ENCODE results near the gene ADAM23.

The ADAM23 gene

GRCh38 chr2:206530727-206531126 is 87.4 kb downstream of the ADAM23 start:
- no peak overlapping the region for H3K4me3 ChIP-seq (replicated peaks in 1 of 2; ENCODE audit: low read depth in 2 of 2, low read length in 2 of 2)
- TF ChIP-seq CTCF (IDR thresholded peaks at IDR 0.05; ENCODE audit: low read depth, low read length): no peak
- no peak for DNase-seq (ENCODE audit: low read depth in 2 of 2)

GRCh38 chr2:206531996-206532543 is 88.7 kb downstream of the ADAM23 start:
- H3K4me3 ChIP-seq (replicated peaks in 1 of 2; ENCODE audit: low read depth in 2 of 2, low read length in 2 of 2): no peak overlapping the region
- peak; percentile 8 to 24 for DNase-seq (ENCODE audit: low read depth in 2 of 2)
- TF ChIP-seq CTCF (IDR thresholded peaks at IDR 0.05; ENCODE audit: low read depth, low read length): no peak

- no peak overlapping the region for H3K4me3 ChIP-seq (replicated peaks in 1 of 2; ENCODE audit: low read depth in 2 of 2, low read length in 2 of 2)
- no peak for TF ChIP-seq CTCF (IDR thresholded peaks at IDR 0.05; ENCODE audit: low read depth, low read length)
Observed at GRCh38 chr2:206533977-206534376, 90.6 kb downstream of the ADAM23 start.

GRCh38 chr2:206535260-206535986 is 92.1 kb downstream of the ADAM23 start:
- H3K4me3 ChIP-seq (replicated peaks in 1 of 2; ENCODE audit: low read depth in 2 of 2, low read length in 2 of 2): no peak overlapping the region
- TF ChIP-seq CTCF (IDR thresholded peaks at IDR 0.05; ENCODE audit: low read depth, low read length): no peak
- no peak for DNase-seq (ENCODE audit: low read depth in 2 of 2)

More at GRCh38 chr2:206533977-206534376, 90.6 kb downstream of the ADAM23 start:
- no peak for DNase-seq (ENCODE audit: low read depth in 2 of 2)

GRCh38 chr2:206540757-206541156 is 97.4 kb downstream of the ADAM23 start:
- no peak for TF ChIP-seq CTCF (IDR thresholded peaks at IDR 0.05; ENCODE audit: low read depth, low read length)

GRCh38 chr2:206543073-206543472 is 99.7 kb downstream of the ADAM23 start:
- TF ChIP-seq CTCF (IDR thresholded peaks at IDR 0.05; ENCODE audit: low read depth, low read length): no peak
- H3K4me3 ChIP-seq (replicated peaks in 1 of 2; ENCODE audit: low read depth in 2 of 2, low read length in 2 of 2): no peak overlapping the region
- no peak for DNase-seq (ENCODE audit: low read depth in 2 of 2)

More at GRCh38 chr2:206540757-206541156, 97.4 kb downstream of the ADAM23 start:
- no peak overlapping the region for H3K4me3 ChIP-seq (replicated peaks in 1 of 2; ENCODE audit: low read depth in 2 of 2, low read length in 2 of 2)
- no peak for DNase-seq (ENCODE audit: low read depth in 2 of 2)
